Astrocyte of the hippocampus (primary cell): ENCODE results near the gene RAB5IF.
"Not testable (repeated sequence)": the region's sequence is repeated elsewhere in the genome, so short reads cannot be mapped to it uniquely, and the experiment has no call there.

Source experiments
- DNase-seq: peaks from one replicate; pipeline ENCODE4 v3.0.0; 2011; ENCODE audit warnings: low read depth, low spot score

Gene RAB5IF, protein sequence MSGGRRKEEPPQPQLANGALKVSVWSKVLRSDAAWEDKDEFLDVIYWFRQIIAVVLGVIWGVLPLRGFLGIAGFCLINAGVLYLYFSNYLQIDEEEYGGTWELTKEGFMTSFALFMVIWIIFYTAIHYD

DNA sequence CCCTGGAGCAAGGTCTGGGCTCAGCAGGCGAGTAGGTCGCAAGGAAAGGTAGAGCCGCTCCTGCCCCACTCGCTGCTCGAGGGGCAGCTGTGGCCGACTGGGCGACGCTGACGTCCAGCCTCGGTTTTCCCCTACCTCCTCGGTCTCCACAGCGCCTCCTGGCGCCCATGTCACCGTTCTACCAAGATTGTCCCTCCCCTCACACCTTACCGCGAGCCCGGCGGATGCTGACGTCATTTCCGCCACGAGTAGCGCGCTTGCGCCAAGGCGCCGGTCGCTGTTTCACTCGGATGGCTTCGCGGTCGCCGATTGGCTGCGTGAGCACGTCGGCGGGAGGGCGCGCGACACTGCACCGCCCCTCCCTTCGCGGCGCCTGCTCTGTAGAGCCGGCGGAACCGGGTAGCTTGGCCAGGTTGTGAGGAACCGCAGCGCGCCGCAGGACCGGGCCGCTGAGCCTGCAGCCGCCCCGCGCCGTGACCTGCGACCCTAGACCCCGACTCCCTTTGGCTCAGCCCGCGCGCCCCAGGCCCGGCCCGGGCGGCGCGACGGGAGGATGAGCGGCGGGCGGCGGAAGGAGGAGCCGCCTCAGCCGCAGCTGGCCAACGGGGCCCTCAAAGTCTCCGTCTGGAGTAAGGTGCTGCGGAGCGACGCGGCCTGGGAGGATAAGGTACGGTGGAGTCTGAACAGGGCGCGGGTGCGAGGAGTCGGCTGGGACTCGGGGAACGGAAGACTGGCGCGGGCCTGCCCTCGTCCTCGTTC is at the start of gene RAB5IF:
Gene RAB5IF (plus strand): TSS at position 381 of the 759 bp plus-strand sequence. CDS start 173 bp downstream, at position 554.
- peak; percentile 100 for DNase-seq

- DNase-seq, result no peak
Measured at GRCh38 chr20:36562724-36563123, 42.9 kb upstream of the RAB5IF start.

- DNase-seq, result no peak
Measured at GRCh38 chr20:36563374-36563773, 42.2 kb upstream of the RAB5IF start.

DNA sequence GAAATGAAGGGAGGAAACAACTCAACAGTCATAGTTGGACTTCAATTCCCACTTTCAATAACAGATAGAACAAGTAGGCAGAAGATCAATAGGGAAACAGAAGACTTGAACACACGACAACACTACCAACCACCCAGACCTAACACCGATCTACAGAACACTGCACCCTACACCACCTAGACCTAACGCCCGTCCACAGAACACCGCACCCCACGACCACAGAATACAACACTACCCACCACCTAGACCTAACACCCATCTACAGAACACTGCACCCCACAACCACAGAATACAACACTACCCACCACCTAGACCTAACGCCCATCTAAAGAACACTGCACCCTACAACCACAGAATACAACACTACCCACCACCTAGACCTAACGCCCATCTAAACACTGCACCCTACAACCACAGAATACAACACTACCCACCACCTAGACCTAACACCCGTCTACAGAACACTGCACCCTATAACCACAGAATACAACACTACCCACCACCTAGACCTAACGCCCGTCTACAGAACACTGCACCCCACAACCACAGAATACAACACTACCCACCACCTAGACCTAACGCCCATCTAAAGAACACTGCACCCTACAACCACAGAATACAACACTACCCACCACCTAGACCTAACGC is 41.4 kb upstream of the RAB5IF start:
- DNase-seq, result not testable (repeated sequence)

DNA sequence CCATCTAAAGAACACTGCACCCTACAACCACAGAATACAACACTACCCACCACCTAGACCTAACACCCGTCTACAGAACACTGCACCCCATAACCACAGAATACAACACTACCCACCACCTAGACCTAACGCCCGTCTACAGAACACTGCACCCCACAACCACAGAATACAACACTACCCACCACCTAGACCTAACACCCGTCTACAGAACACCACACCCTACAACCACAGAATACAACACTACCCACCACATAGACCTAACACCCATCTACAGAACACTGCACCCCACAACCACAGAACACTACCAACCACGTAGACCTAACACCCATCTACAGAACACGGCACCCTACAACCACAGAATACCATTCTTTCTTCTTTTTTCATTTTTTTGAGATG is 40.9 kb upstream of the RAB5IF start:
- not testable (repeated sequence) for DNase-seq

GRCh38 chr20:36565520-36565919 is 40.1 kb upstream of the RAB5IF start:
- no peak for DNase-seq

DNA sequence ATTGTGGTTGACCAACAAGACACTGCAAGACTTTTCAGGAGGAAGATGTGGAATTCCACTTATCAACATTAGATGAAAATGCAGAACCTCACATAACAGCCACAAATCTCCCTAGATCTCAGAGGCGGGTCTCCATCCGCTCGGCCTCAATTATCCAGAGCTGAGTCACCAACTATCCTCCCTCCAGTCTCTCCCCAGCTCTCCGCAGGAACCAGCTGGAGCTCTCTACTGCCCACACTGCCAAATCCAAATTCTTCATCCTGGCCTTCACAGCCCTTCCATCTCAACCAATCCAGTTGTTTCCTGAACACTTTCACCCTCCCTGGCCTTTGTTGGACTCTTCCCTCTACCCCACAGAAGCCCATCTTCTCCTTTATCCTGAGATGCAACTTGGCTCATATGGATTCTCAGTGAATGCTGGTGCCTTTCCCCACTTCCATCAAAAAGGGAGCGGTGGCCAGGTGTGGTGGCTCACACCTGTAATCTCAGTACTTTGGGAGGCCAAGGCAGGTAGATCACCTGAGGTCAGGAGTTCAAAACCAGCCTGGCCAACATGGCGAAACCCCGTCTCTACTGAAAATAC is 35.6 kb upstream of the RAB5IF start:
- DNase-seq, result peak; percentile 69

- no peak for DNase-seq
Measured at GRCh38 chr20:36571564-36572504, 33.7 kb upstream of the RAB5IF start.

DNA sequence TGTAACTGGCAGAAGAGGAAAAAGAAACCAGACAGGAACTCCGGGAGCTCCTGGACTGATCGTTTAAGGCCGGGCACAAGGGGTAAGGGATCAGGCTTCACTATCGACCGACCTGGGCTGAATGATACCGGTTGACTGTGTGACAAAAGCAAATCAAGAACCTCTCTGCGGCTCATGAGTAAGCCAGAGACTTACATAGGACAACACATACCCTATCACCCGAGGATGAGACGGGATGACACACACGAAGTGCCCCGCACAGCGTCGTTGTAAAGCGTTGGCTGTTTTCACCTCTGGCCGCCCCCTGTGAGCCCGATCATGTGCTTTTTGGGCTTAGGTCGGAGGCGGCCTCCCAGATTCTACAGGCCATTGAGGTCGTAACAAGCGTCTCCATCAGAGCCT is 32.9 kb upstream of the RAB5IF start:
- peak; percentile 35 for DNase-seq

GRCh38 chr20:36573103-36573797 is 32.3 kb upstream of the RAB5IF start, which contains the start of gene TGIF2:
TGIF2 (plus strand) TSS chr20:36573597; CDS start chr20:36578775, 5,178 bp downstream.
- peak; percentile 97 for DNase-seq

- no peak for DNase-seq
Measured at GRCh38 chr20:36573798-36574365, 31.7 kb upstream of the RAB5IF start.

GRCh38 chr20:36574366-36575135 is 31.0 kb upstream of the RAB5IF start:
- peak; percentile 76 for DNase-seq

- no peak for DNase-seq
Measured at GRCh38 chr20:36576081-36576445, 29.5 kb upstream of the RAB5IF start.

DNA sequence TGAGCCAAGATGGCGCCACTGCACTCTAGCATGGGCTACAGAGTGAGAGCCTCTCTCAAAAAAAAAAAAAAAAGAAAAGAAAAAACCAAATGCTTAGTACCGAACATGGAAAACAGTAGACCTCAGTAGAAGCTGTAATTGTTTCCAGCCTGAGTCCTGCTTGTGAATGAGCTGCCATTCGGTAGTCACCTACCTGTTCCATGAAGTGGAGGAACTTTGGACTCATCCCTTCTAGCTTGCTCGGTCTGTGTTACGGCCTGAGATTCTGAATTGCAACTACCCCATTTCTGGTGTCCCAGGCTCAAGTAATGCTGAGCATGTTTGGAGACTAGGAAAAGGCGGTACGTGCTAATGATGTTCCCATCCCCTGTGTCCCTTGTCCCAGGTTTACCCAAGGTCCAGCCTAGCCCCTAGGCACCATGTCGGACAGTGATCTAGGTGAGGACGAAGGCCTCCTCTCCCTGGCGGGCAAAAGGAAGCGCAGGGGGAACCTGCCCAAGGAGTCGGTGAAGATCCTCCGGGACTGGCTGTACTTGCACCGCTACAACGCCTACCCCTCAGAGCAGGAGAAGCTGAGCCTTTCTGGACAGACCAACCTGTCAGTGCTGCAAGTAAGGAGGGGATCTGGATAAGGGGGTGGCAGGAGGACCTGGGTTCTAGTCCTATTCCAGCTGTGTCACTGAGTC is 27.1 kb upstream of the RAB5IF start:
- no peak for DNase-seq

DNA sequence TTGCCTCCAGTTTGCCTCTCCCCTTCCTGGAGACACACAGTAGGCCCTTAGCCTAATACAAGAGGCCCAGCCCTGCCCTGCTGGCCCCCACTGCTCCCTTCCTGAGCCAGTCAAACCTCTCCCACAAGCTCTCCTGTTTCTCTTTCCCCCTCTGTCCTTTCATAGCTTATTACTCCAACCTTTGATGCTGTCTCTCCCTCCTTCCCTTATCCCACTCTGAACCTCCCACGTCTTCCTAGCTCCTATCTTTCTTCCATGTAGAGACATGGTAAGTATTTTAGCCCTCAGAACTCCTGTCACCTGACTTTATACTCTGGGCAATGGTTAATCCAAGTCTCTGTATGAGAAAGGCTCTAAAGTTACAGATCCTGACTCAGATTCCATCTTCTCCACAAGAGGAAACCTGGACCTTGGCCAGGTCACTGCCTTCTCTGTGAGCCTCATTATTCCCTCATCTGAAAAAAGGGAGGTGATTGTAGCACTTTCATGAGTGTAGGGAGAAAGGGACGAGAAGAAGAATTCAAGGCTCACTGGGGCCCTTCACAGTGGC is 25.5 kb upstream of the RAB5IF start:
- peak; percentile 83 for DNase-seq

GRCh38 chr20:36582322-36582721 is 23.3 kb upstream of the RAB5IF start:
- DNase-seq, result no peak

- DNase-seq, result no peak
Measured at GRCh38 chr20:36582821-36583220, 22.8 kb upstream of the RAB5IF start.

- no peak for DNase-seq
Measured at GRCh38 chr20:36584018-36584481, 21.5 kb upstream of the RAB5IF start.
